AG10803 (cell line): Measurements from ENCODE around the gene SCP2.

ENCODE experiments used
- DNase-seq: peaks from one replicate; pipeline ENCODE4 v3.0.0; 2010; ENCODE audit warnings: low read depth
- H3K4me3 ChIP-seq: 2 replicates; pipeline ENCODE4 v1.5.1; 2011; ENCODE audit warnings: mild to moderate bottlenecking, low read length, control low read depth
- TF ChIP-seq, protein P1 (sequence below): conservative IDR thresholded peaks from 2 replicates; pipeline ENCODE4 v1.5.1; 2011; ENCODE audit warnings: mild to moderate bottlenecking, low read length, control low read depth, inconsistent platforms

SCP2 gene

DNA sequence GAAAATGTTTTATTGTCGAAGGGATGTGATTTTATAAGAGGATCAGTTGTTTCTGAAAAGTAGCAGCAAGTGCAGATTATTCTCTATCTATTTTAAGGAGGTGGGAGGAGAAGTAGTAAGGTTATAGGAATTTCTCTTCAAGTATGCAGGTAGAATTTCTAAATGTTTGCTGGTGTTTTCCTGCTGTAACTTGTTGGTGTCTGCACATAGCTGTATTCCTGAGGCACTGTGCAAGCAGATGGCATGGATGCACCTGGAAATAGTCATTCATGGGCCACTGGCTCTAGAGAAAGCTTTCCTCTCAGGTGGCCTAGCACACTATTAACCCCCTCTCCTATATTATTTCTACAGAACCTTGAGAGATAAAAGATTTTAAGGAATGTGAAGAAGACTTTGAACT is 104.7 kb downstream of the SCP2 start:
- DNase-seq = no peak
- TF ChIP-seq, protein P1, sequence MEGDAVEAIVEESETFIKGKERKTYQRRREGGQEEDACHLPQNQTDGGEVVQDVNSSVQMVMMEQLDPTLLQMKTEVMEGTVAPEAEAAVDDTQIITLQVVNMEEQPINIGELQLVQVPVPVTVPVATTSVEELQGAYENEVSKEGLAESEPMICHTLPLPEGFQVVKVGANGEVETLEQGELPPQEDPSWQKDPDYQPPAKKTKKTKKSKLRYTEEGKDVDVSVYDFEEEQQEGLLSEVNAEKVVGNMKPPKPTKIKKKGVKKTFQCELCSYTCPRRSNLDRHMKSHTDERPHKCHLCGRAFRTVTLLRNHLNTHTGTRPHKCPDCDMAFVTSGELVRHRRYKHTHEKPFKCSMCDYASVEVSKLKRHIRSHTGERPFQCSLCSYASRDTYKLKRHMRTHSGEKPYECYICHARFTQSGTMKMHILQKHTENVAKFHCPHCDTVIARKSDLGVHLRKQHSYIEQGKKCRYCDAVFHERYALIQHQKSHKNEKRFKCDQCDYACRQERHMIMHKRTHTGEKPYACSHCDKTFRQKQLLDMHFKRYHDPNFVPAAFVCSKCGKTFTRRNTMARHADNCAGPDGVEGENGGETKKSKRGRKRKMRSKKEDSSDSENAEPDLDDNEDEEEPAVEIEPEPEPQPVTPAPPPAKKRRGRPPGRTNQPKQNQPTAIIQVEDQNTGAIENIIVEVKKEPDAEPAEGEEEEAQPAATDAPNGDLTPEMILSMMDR = no peak
- no peak overlapping the region for H3K4me3 ChIP-seq

DNA sequence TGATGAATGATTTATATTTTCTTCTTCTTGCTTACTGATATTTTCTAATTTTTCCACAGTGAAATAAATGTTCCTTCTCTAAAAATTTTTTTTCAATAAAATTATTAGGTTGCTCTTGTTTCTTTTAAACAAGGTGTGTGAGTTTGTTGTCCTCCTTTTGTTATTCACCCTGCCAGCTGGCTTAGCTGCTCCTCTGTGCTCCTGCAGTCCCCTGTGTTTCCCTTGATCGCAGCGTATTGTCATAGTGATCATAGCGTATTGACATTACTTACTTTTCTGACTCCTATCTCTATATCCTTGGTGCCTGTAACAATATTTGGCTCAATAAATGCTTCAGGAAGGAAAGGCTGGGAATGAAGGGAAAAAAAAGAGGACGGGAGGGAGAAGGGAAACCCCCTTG is 110.1 kb downstream of the SCP2 start:
- H3K4me3 ChIP-seq = no peak overlapping the region
- TF ChIP-seq, protein P1 = no peak
- no peak for DNase-seq

DNA sequence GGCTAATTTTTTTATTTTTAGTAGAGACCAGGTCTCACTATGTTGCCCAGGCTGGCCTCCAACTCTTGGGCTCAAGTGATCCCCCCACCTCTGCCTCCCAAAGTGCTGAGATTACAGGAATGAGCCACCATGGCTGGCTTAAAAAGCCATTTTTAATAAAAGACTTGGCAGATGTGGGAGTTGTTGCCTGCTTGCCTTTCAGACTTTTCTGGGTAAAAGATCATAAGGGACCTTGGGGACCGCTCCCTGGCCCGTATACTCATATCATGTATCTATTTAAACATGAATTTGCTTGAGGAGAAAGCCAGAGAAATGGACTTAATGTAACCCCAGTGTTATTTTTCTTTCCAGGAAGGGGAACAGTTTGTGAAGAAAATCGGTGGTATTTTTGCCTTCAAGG is 111.5 kb downstream of the SCP2 start:
- DNase-seq = no peak
- TF ChIP-seq, protein P1 = no peak
- H3K4me3 ChIP-seq = no peak overlapping the region

DNA sequence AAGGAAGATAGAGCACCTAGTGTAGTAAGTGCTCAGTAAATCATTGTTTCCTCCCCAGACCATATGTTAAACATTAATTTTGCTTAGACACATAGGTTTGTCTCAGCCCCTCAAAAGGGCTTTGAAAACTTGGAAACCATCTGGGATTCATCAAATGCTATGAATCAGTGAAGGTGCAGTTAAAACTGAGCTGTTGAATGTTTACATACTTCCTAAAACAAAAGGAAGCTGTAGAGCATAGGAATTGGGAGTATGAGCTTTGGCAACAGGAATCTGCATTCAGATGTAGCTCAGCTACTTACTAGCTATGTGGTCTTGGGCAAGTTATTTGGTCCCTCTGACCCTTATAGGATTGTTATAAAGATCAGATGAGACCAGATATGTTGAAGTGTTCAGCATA is 116.2 kb downstream of the SCP2 start:
- H3K4me3 ChIP-seq = no peak overlapping the region
- DNase-seq = peak; percentile 92
- TF ChIP-seq, protein P1 = no peak

DNA sequence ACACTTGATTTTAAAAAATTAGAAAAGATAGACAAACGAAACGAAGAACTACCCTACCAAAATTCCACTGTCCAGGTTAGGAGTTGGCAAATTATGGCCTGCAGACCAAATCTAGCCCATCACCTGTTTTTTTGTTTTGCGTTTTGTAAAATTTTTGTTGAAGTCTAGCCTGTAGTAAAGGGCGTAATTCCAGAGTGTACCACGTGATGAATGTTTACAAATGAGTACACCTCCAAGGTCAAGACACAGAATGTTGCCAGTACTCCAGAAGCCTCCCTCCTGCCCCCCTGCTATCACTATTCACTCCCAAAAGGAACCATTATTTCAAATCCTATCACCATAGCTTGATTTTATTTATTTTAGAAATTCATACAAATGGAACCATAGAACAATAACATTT is 117.8 kb downstream of the SCP2 start:
- no peak overlapping the region for H3K4me3 ChIP-seq
- DNase-seq = no peak
- TF ChIP-seq, protein P1 = no peak

GRCh38 chr1:53046930-53047329 is 119.9 kb downstream of the SCP2 start:
- DNase-seq = peak; percentile 41
- H3K4me3 ChIP-seq = no peak overlapping the region
- TF ChIP-seq, protein P1 = no peak

GRCh38 chr1:53047737-53048736 is 121.0 kb downstream of the SCP2 start:
- H3K4me3 ChIP-seq = no peak overlapping the region
- TF ChIP-seq, protein P1 = no peak
- DNase-seq = peak; percentile 50
